Heart left ventricle (tissue), 13 donors: ENCODE measurements around the gene SEMA4D.

Experiments
- CTCF ChIP-seq, 12 donors: fragments of 200-600 bp; sonication (generic) in 4 of 12; IDR thresholded peaks; one replicate each; pipeline versions ENCODE4 v1.5.0 to v1.8.0; 2018 to 2022; ENCODE audit warnings: antibody characterized with exemption in 12 of 12, mild to moderate bottlenecking in 5 of 12
- POLR2A ChIP-seq, 2 donors: fragments of 450-650 bp; IDR thresholded peaks; one replicate each; pipeline ENCODE4 v1.6.1; 2017; ENCODE audit warnings: antibody characterized with exemption in 2 of 2, mild to moderate bottlenecking in 2 of 2, moderate library complexity in 2 of 2
- donor health status: ischemic (EF 13 %, LVEDD 7.1; RV severe dilation, severe dysfunction).
- donor health status: DM: no; HTN: yes; CAD: no.
- donor health status: DM: no; HTN: no; CAD: no.
- donor health status: ischemic (EF 25% LVEDD 6.9; RV normal size, moderate dysfunction).
- donor health status: ischemic (EF 25% LVEDD 5.7; RV mildly dilated, moderate dysfunction).
- donor health status: ischemic (EF 35%, LVEDD 5.7; RV mildly dilated, moderate dysfunction).
- donor health status: nonischemic (EF 11% LVEDD 7.7; RV severe dilation, severe dysfunction).
- donor health status: DM: yes; HTN: yes; CAD: no.
- donor health status: PGD.
- donor health status: ischemic (EF 29% LVEDD 5.4; RV normal size, mild dysfunction).
- donor health status: nonischemic (EF 23%, LVEDD 6.1; RV moderate dilation, normal function).

DNA sequence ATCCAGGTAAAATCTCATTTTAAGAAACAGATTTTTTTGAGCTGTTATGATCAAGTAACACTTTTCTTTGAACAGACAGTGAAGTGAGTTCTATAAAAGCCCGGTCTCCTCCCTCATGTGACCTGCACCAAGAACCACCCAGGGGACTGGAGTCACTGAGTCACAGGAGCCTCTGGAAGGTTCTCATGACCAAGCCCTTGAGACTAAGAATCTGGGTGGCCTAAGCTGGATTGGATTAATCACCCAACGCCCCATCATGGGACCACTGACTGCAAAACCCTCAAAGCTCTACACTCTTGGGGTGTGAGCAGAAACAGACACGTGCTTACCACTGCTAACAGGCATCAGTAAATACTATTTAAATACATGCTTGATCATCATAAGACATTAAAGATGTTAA is 131.2 kb downstream of the SEMA4D start:
- no peak for TF ChIP-seq CTCF (IDR thresholded peaks at IDR 0.05)
- no peak for TF ChIP-seq POLR2A (IDR thresholded peaks at IDR 0.05)
